GM18873 (cell line): ENCODE data around the gene ZNF22.
"Not testable (repeated sequence)": the region's sequence is repeated elsewhere in the genome, so short reads cannot be mapped to it uniquely, and the experiment has no call there.

Experiments used
- ATAC-seq: cut with Tn5 transposase; IDR thresholded peaks from one replicate; pipeline ENCODE4 v1.9.1; 2021; ENCODE audit warnings: mild to moderate bottlenecking, moderate library complexity, moderate number of reproducible peaks; ENCODE audit not compliant: unreplicated experiment, low FRiP score

ZNF22 gene

GRCh38 chr10:45004661-45005060, 3.9 kb downstream of the ZNF22 start:
- ATAC-seq, result no peak

- no peak for ATAC-seq
Observed at GRCh38 chr10:45005284-45005683, 4.6 kb downstream of the ZNF22 start.

- ATAC-seq, result no peak
Observed at GRCh38 chr10:45006276-45007030, 5.7 kb downstream of the ZNF22 start.

- peak; percentile 71 for ATAC-seq
Observed at GRCh38 chr10:45008524-45009161, 7.9 kb downstream of the ZNF22 start.

DNA sequence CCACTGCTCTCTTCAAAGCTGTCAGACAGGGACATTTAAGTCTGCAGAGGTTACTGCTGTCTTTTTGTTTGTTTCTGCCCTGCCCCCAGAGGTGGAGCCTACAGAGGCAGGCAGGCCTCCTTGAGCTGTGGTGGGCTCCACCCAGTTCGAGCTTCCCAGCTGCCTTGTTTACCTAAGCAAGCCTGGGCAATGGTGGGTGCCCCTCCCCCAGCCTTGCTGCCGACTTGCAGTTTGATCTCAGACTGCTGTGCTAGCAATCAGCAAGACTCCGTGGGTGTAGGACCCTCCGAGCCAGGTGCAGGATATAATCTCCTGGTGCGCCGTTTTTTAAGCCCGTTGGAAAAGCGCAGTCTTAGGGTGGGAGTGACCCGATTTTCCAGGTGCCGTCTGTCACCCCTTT, 13.8 kb downstream of the ZNF22 start:
- not testable (repeated sequence) for ATAC-seq

GRCh38 chr10:45015590-45015989, 14.9 kb downstream of the ZNF22 start:
- no peak for ATAC-seq

DNA sequence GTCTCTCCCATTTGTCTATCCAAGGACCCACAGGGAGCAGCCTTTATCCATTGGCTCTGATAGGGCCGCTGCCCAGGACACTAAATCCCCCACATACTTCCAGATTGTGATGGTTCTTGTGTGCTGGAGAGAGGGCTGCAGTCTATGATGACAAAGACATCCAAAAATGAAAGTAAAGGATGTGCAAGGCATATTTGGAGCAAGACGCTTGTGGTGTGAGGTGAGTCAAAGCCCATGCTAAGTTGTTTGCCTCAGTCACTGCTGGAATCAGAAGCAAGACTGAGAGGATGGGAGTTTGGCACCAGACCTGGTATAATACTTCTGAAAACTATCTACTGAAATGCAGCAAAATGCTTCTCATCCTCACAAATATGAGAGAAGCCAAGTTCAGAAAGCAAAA, 22.7 kb downstream of the ZNF22 start:
- no peak for ATAC-seq

GRCh38 chr10:45034301-45034700, 33.6 kb downstream of the ZNF22 start:
- ATAC-seq, result no peak

GRCh38 chr10:45035673-45036072, 35.0 kb downstream of the ZNF22 start:
- ATAC-seq, result no peak

- ATAC-seq, result no peak
Observed at GRCh38 chr10:45040921-45041542, 40.3 kb downstream of the ZNF22 start.

GRCh38 chr10:45044290-45044689, 43.6 kb downstream of the ZNF22 start:
- ATAC-seq, result no peak

DNA sequence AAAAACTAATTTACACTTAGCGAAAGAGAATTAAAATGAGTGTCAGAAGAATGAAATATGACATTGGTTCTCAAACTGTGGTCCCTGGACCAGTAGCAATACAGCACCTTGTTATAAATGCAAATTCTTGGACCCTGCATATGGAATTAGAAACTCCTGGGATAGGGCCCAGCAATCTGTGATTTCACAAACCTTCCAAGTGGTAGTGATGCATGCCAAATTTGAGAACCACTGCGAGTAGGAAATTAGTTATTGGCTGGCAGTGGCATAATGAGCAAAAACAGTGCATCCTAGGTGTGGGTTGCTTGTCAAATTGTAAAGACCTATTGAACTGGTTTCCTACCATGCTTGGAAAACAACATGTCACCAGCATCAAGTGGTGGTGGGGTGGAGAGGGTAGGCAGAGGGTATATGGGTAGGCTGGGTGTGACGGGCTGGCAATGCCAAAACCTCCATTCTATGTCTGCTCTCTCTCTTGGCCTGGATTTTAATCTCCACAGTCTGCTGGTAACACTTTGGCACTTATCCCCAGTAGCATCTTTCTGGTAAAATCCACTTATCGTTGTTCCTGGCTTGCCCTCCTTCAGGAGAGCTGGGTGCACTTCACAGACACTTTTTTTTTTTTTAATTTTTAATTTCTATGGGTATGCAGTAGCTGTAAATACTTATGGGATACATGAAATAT, 50.0 kb downstream of the ZNF22 start:
- ATAC-seq, result no peak

DNA sequence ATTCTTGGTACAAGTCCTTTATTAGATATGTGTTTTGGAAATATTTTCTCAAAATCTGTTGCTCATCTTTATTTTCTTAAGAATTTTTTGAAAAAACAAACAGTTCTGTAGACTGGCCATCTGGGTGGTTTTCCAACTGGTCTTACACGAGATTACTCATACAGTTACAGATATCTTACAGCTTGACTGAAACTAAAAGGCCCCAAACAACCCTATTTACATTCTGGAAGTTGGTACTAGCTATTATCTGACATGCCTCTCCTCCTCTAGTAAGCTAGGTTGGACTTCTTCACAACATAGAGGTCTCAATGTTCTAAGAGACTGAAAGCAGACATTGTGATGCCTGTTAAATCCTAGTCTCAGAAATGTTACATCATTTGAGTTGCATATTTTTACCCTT, 52.0 kb downstream of the ZNF22 start:
- no peak for ATAC-seq

DNA sequence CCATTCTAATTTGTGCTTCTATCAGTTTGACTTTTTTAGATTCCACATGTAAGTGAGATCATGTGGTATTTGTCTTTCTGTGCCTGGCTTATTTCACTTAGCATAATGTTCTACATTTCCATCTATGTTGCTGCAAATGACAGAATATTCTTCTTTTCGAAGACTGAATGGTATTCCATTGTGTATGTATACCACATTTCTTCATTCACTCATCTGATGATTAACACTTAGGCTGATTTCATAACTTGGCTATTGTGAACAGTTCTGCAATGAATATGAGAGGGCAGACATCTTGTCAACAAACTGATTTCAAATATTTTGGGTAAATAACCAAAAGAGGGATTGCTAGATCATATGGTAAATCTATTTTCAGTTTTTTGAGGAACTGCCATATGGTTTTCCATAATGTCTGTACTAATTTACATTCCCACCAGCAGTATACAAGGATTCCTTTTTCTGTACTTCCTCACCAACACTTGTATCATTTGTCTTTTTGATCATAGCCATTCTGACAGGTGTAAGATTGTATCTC, 52.9 kb downstream of the ZNF22 start:
- no peak for ATAC-seq
